Esophagus muscularis mucosa (tissue), 3 donors: ENCODE data around the gene IPO9.

Experiments
- CTCF ChIP-seq, 3 experiments: fragments of 200-600 bp in 2 of 3; fragments of 450-650 bp in 1 of 3; sonication (generic) in 2 of 3; IDR thresholded peaks; one replicate each; pipeline ENCODE4 v1.5.1; 2017 to 2019; ENCODE audit warnings: antibody characterized with exemption in 3 of 3, mild to moderate bottlenecking in 2 of 3, moderate library complexity in 1 of 3
- POLR2A ChIP-seq: fragments of 450-650 bp; IDR thresholded peaks from one replicate; pipeline ENCODE4 v1.6.1; 2017; ENCODE audit warnings: antibody characterized with exemption, moderate library complexity, mild to moderate bottlenecking, low read depth

- TF ChIP-seq CTCF (IDR thresholded peaks at IDR 0.05) (no peak), POLR2A (no peak)
Observed at GRCh38 chr1:201898240-201898894, 69.4 kb downstream of the IPO9 start.
